ENCODE measurements around the gene SENP7. TPM values are rescaled to one million over a fixed set of nuclear protein-coding genes. Genes with fewer than 3 reads are reported as not detected.

Gene SENP7
- total and polyA plus RNA-seq, 2 donors (not counting 1 experiment from before 2014, with no cell fraction given): 14.7 to 50.3 TPM

DNA sequence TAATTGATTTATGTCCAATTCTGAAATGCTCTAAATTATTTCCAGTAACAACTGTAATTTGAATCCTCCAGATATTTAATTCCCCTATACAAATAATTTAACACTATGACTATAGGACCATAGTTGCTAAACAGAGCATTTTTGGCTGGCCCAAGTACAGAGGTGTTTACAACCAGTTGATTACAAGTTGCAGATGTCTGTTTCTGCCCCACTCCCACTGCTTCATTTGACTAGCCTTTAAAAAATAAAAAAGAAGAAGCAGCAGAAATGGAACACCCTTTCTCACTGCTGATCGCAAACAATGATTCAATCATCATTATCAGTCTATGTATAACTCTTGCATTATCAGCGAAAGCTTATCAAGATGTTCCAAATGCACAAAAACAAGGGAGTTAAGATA, 54.6 kb downstream of the SENP7 start:
- no peak overlapping the region for H3K27ac Mint-ChIP-seq
- CTCF ChIA-PET: no interaction called here
- no peak overlapping the region for H3K4me2 ChIP-seq (replicated peaks; ENCODE audit: low read depth, low read length, poor library complexity, severe bottlenecking)
- H3K27me3 ChIP-seq (replicated peaks in 1 of 4; ENCODE audit: control extremely low read depth in 1 of 4, control insufficient read depth in 3 of 4, insufficient read depth in 4 of 4, low read length in 3 of 4): no peaks in the 10 kb centered on the region
- POLR2A ChIA-PET: no interaction called here
- H2AFZ ChIP-seq (ENCODE audit: insufficient read depth, low read depth, low read length, poor library complexity, severe bottlenecking): no peak overlapping the region
- no peaks in the 10 kb centered on the region for H4K20me1 ChIP-seq (ENCODE audit: control insufficient read depth, insufficient read depth, low read length, poor library complexity, severe bottlenecking)
- WGBS (ENCODE audit: insufficient coverage): no CpG with 5 or more reads among the region's 2 CpGs
- H3K4me1 ChIP-seq (ENCODE audit: control insufficient read depth in 2 of 2, insufficient read depth in 2 of 2, low read length in 2 of 2): no peaks in the 10 kb centered on the region
- no peaks in the 10 kb centered on the region for H3K27me3 Mint-ChIP-seq
- H3K36me3 ChIP-seq (replicated peaks in 1 of 2; ENCODE audit: control extremely low read depth in 1 of 2, control insufficient read depth in 1 of 2, extremely low read depth in 1 of 2, insufficient read depth in 2 of 2, low read length in 1 of 2): peaks cover 3 to 12% of the 10 kb centered on the region in 2 experiments
- no peak overlapping the region for H3K4me3 Mint-ChIP-seq
- H3K9ac ChIP-seq (ENCODE audit: low read length): no peak overlapping the region
- no peak overlapping the region for H3K27ac ChIP-seq (ENCODE audit: low read length in 2 of 2)
- H3K4me3 ChIP-seq (ENCODE audit: control extremely low read depth in 1 of 5, extremely low read depth in 1 of 5, insufficient read depth in 1 of 5, low read depth in 2 of 5, low read length in 4 of 5): no peak overlapping the region
- peaks cover 5% of the 10 kb centered on the region for H3K4me1 Mint-ChIP-seq
- DNase-seq (no peak), ATAC-seq (ENCODE audit: low read depth) (no peak)
- no peaks in the 10 kb centered on the region for H3K9me3 ChIP-seq (ENCODE audit: control extremely low read depth in 1 of 3, control insufficient read depth in 2 of 3, insufficient read depth in 1 of 3, low read length in 2 of 3)
- TF ChIP-seq EZH2 (IDR thresholded peaks at IDR 0.05; ENCODE audit: borderline replicate concordance, insufficient read depth, low read depth, low read length, poor library complexity, severe bottlenecking) (no peak), CTCF (IDR thresholded peaks at IDR 0.05) (no peak)
- H3K9me3 Mint-ChIP-seq (ENCODE audit: insufficient read depth): peaks cover 5% of the 10 kb centered on the region
- H3K79me2 ChIP-seq (ENCODE audit: control insufficient read depth, insufficient read depth, low read length): peaks cover 13% of the 10 kb centered on the region
- intact Hi-C loops (cut with micrococcal nuclease): no loop called here

DNA sequence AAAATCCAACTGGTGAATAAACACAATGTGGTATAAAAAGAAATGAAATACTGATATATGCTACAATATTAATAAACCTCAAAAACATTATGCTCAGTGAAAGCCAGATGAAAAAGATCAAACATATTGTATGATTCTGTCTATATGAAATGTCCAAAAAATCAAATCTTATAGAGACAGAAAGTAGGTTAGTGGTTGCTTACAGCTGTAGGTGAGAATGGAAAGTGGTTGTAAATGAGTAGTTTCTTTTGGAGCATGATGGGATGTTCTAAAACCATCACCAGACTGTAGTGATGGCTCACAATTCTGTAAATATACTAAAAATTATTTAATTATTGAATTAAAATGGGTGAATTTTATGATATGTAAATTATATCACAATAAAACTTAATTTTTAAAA, 58.4 kb downstream of the SENP7 start:
- Histone ChIP-seq H3K4me3 (ENCODE audit: control extremely low read depth in 1 of 5, extremely low read depth in 1 of 5, insufficient read depth in 1 of 5, low read depth in 2 of 5, low read length in 4 of 5) (no peak overlapping the region), H3K4me1 (ENCODE audit: control insufficient read depth in 2 of 2, insufficient read depth in 2 of 2, low read length in 2 of 2) (no peaks in the 10 kb centered on the region), H3K36me3 (replicated peaks in 1 of 2; ENCODE audit: control extremely low read depth in 1 of 2, control insufficient read depth in 1 of 2, extremely low read depth in 1 of 2, insufficient read depth in 2 of 2, low read length in 1 of 2) (peaks cover 0 to 12% of the 10 kb centered on the region in 2 experiments), H4K20me1 (ENCODE audit: control insufficient read depth, insufficient read depth, low read length, poor library complexity, severe bottlenecking) (no peaks in the 10 kb centered on the region), H3K27me3 (replicated peaks in 1 of 4; ENCODE audit: control extremely low read depth in 1 of 4, control insufficient read depth in 3 of 4, insufficient read depth in 4 of 4, low read length in 3 of 4) (no peaks in the 10 kb centered on the region), H3K9ac (ENCODE audit: low read length) (no peak overlapping the region), H3K27ac (ENCODE audit: low read length in 2 of 2) (no peak overlapping the region), H3K79me2 (ENCODE audit: control insufficient read depth, insufficient read depth, low read length) (no peaks in the 10 kb centered on the region), H3K9me3 (ENCODE audit: control extremely low read depth in 1 of 3, control insufficient read depth in 2 of 3, insufficient read depth in 1 of 3, low read length in 2 of 3) (no peaks in the 10 kb centered on the region), H2AFZ (ENCODE audit: insufficient read depth, low read depth, low read length, poor library complexity, severe bottlenecking) (no peak overlapping the region), H3K4me2 (replicated peaks; ENCODE audit: low read depth, low read length, poor library complexity, severe bottlenecking) (no peak overlapping the region)
- intact Hi-C loops (cut with micrococcal nuclease): no loop called here
- POLR2A ChIA-PET: no interaction called here
- TF ChIP-seq EZH2 (IDR thresholded peaks at IDR 0.05; ENCODE audit: borderline replicate concordance, insufficient read depth, low read depth, low read length, poor library complexity, severe bottlenecking) (no peak), CTCF (IDR thresholded peaks at IDR 0.05) (no peak)
- no peak for DNase-seq
- H3K4me3 Mint-ChIP-seq: no peak overlapping the region
- ATAC-seq (ENCODE audit: low read depth): no peak
- peaks cover 6% of the 10 kb centered on the region for H3K4me1 Mint-ChIP-seq
- no peaks in the 10 kb centered on the region for H3K9me3 Mint-ChIP-seq (ENCODE audit: insufficient read depth)
- no peak overlapping the region for H3K27ac Mint-ChIP-seq
- CTCF ChIA-PET: no interaction called here
- H3K27me3 Mint-ChIP-seq: no peaks in the 10 kb centered on the region

Measured in B cell (primary cell).